HG03045 (cell line): ENCODE measurements around the gene TNFRSF19.

Experiments used
- ATAC-seq: cut with Tn5 transposase; IDR thresholded peaks from one replicate; pipeline ENCODE4 v1.9.1; 2021; ENCODE audit warnings: mild to moderate bottlenecking, moderate library complexity; ENCODE audit not compliant: unreplicated experiment

Gene TNFRSF19

DNA sequence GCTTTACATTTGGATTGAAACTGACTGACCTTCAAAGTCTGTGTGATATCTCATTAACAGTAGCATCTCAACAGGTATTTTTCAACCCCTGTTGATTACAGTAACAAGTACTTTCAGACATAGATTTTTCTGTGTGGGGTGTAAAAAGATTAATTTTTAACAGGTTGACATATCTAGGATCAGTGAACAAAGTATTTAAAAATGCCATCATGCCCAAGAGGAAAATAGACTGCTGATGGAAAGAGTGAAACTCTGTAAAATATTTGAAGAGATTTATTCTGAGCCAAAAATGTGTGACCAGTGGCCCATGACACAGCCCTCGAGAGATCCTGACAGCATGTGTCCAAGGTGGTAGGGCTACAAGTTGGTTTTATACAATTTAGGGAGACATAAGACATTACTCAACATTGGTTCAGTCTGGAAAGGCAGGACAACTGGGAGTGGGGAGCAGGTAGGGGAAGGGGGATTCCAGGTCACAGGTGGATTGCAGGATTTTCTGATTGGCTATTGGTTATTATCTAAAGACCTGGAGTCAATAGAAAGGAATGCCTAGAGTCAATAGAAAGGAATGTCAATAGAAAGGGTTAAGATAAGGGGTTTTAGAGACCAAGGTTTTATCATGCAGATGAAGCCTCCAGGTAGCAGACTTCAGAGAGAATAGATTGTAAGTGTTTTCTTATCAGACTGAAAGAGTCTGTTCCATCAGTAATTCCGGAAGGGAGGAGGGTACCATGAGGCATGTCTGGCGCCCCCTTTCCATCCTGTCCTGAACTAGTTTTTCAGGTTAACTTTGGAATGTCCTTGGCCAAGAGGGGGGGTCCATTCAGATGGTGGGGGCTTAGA is 29.1 kb downstream of the TNFRSF19 start:
- no peak for ATAC-seq

- no peak for ATAC-seq
These were observed 29.9 kb downstream of the TNFRSF19 start for GRCh38 chr13:23600100-23600499.

GRCh38 chr13:23600534-23600933 is 30.3 kb downstream of the TNFRSF19 start:
- no peak for ATAC-seq

DNA sequence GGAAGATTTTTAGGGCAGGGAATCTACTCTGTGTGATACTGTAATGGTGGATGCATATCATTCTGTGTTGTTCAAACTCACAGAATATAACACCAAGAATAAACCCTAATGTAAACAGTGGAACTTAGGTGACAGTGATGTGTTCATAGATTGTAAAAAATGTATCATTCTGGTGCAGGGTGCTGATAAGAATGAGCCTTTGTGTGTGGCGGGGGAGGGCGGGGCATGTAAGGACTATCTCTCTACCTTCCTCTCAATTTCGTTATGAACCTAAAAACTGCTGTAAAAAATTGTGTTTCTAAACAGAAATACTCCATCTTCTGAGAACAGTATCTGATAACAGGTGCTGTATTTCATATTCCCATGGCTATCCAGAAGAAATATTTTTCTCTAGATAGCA is 35.6 kb downstream of the TNFRSF19 start:
- ATAC-seq, result no peak

DNA sequence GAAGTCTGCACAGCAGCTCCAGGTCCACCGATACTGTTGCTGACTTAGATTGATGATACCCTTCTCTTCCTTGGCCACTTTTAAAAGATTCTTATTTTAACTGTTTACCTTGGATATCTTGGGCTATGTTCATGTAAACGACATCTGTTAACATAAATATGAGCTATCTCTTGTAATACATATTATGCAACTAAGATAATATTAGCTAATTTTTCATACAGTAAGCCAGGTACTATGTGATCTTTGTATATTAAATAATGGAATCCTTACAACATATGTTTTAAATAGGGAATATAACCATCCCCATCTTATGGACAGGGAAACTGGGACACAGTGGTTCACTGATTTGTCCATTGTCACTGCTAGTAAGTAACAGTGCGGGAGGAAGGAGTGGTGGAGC is 37.9 kb downstream of the TNFRSF19 start:
- no peak for ATAC-seq

DNA sequence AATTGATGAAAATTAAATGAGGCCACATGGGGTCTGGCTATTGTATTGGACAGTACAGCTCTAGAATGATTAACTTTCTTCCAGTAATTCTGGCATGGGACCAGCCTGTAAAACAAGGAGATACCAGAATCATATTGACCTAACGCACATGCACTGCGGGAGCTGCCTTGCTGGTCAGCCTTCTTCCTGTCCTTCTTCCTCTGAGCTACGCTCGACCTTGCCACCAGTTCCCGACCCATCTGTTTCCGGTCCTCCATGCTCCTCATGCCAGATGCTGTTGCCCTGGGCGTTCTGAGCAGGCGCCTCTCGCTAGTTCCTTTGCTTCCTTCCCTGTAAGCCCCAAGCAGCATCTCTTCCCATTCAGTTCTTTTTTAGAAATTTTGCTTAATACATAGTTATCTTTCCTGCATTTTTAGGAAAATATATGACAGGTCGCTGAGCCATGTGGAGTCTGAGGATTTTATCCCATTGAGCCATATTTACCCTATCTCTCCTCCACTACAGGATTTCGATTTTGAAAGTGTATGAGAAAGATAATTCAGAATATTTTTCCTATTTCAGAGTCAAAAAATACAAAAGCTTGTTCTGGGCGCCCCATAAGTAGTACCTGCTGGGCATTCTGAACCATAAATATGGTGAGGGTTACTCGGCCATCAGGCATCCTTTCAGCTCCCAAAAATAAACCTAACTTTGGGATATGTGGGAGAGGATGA is 38.6 kb downstream of the TNFRSF19 start:
- ATAC-seq, result no peak

GRCh38 chr13:23609414-23609760 is 39.2 kb downstream of the TNFRSF19 start:
- ATAC-seq, result no peak

DNA sequence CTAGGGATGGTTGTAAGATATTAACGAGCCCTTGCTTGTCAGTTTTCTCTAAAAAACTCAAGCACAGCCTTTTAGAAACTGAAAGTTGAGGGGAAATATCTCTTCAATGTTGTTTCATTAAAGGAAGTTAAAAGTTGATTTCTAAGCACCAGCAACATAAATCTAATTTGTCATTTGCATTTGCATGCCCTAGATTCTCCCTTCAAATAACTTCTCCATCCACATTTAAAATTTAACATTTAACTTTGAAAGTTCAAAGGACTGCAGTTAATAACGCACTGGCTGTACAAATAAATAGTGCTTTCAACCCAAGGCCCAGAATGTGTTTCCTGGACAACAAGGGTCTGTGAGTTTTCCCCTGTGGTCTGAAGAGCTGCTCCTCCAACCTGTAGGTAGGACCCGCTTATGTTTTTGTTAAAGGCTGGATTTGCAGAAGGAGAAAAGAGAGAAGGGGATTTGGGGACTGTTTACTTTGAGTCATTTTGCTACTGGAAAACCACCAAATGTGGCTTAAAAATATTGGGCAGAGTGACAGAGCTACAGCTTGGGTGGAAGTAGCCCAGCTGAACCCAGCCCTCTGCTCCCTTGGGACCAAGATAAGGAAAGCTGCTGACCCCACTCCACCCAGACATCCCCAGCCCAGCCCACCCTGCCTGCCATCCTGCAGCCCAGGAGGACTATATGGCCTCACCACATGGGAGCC is 39.8 kb downstream of the TNFRSF19 start:
- ATAC-seq, result no peak

- no peak for ATAC-seq
These were observed 40.8 kb downstream of the TNFRSF19 start for GRCh38 chr13:23610966-23611491.

GRCh38 chr13:23612182-23612581 is 42.0 kb downstream of the TNFRSF19 start:
- ATAC-seq, result no peak

GRCh38 chr13:23612731-23613130 is 42.5 kb downstream of the TNFRSF19 start:
- ATAC-seq, result no peak

DNA sequence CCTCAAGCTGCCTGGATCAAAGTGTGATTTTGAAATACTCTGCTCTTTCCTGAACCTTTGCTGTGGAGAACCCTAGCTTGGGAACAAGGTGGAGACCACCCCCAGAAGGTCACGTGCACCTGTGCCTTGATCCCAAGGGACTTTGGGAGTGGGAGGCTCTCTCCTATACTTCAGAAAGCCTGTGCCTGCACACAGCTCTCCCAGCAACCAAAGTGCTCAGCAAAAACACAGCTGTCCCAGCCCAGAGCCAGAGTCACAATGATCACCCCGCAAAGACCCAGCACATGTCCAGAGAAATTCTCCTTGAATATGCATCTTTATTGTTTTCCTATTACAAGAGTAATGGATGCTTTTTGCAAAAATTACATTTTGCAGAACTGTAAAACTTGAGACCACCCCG is 43.4 kb downstream of the TNFRSF19 start:
- no peak for ATAC-seq

DNA sequence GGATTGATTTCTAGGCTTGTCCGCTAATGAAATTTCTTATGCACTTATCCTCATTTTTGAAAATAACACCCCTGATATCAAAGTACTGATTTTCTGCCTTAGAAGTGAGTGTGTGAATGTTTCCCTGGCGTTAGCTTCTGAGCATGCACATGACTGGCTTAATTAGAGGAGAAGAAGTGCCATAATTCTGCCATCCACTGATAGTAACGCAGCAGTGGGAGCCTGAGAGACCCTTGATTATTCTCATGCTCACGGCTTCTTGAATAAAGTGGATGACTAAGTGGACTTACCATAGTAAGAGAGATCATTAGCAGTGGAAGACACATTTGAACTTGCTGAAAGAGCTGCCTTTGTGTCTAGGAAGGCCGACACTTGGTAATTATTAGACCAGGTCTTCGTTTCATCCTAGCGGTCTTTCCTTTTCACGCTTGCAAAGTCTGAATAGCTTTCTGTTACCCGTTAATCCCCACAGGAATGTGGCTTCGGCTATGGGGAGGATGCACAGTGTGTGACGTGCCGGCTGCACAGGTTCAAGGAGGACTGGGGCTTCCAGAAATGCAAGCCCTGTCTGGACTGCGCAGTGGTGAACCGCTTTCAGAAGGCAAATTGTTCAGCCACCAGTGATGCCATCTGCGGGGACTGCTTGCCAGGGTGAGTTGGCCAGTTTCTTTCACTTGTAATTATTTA is 45.3 kb downstream of the TNFRSF19 start:
- ATAC-seq, result no peak

DNA sequence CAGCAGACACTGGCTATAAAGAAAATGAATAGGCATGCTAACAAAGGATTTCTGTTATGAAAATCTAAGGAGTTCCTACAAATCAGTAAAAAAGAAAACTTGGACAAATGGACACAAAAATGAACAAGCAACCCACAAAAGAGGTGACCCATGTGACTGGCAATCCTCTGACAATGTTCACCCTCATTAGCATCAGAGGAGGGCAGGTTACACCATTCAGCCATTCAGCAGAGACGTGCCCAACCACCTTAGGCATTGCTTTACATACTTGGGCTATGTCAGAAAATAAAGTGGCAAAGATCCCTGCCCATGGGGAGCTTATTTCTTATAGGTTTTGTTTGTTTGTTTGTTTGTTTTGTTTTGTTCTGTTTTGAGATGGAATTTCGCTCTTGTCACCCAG is 46.0 kb downstream of the TNFRSF19 start:
- no peak for ATAC-seq

DNA sequence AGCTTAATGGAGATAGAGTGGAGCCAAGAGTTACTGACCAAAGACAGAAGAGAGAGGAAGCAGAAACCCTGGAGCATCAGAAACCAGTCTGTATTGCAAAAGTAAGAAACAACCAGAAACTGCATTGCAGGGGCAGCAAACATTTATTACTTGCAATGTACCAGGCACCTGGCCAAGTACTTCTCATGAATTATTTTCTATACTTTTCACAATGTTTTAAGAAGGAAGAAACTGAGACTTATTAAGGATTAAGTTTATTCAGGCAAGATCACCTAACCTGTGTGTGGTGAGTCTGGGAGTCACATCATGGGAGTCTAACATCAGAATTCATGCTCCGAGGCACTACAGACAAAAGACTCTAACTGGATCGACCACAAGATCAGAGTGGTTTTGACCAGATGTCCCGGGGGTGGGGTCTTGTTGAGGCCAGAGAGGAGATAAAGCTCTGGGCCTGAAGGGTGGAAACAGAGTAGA is 47.4 kb downstream of the TNFRSF19 start:
- no peak for ATAC-seq

GRCh38 chr13:23618341-23618740 is 48.1 kb downstream of the TNFRSF19 start:
- ATAC-seq, result no peak

DNA sequence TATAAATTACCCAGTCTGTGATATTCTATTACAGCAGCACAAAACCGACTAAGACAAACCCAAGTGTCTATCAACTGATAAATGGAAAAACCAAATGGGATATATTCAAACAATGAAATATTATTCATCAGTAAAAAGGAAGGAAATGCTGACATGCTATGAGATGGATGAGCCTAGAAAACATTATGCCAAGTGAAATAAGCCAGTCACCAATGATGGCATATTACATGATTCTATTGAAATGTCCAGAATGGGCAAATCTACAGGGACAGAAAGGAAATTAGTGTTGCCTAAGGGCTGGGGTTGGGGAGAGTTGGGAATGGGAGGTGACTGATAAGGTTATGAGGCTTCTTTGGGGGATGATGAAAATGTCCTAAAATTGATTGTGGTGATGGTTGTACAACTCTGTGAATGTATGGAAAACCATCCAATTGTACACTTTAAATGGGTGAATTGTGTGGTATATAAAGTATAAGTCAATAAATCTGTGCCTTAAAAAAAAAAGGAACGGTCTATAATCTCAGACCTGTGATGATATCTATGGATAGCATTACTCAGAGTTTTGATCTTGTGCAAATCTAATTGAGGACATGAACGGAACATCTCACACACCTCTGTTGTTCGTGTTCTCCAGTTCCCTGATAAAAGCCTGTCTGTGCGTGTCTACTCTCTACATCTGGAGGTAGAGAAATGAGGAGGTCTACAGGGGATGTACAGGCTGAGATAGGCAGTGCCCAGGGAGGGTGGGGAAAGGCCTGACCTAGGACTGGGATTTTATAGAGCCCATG is 49.0 kb downstream of the TNFRSF19 start:
- ATAC-seq, result no peak

GRCh38 chr13:23620211-23620610 is 50.0 kb downstream of the TNFRSF19 start:
- no peak for ATAC-seq

DNA sequence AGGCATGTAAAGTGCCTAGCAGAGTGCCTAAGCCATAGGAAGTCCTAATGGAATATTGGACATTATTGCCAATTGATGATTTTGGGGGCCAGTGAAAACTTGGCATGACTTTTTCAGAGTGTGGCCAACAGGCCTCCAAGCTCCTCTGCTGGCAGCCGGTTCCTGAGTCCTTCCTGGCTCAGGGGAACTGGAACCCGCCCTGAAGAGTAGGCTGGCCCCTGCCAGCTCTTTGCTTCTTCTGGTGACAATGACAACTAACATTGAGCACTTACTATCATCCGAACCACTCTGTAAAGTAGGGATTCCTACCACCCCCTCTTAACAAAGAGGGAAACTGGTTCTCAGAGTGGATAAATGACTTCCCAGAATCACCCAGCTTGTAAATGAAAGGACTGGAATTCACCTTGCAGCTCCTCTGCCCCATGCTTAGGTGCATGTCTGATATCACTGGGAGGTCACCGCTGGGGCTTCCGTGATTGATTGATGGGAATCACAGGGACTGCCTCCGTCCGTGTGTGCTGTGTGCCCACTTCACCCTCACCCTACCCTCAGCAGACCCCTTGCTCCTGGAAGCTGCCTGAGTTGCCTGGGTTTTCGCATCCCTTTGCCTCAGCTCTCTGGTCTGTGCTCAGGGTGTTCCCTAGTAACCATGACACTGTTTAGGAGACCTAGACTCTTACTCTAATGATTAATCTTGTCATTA is 50.6 kb downstream of the TNFRSF19 start:
- ATAC-seq, result no peak

- no peak for ATAC-seq
These were observed 51.1 kb downstream of the TNFRSF19 start for GRCh38 chr13:23621316-23621645.
